ENCODE results near the gene SPINK4. TPM values are rescaled to one million over a fixed set of nuclear protein-coding genes. Genes with fewer than 3 reads are reported as not detected.

The SPINK4 gene
- total RNA-seq, 1 donor from 2014 or later: not detected

Other genes starting within 250 kb of the SPINK4 start
- gene APTX, start 238.5 kb upstream of the SPINK4 start, total RNA-seq: 27.4 and 29.7 TPM in 2 replicates
- gene DNAJA1, start 214.9 kb upstream of the SPINK4 start, total RNA-seq: 107 and 117 TPM in 2 replicates
- gene SMU1, start 163.5 kb upstream of the SPINK4 start, total RNA-seq: 26.8 and 28.1 TPM in 2 replicates
- 111 and 118 TPM in 2 replicates for gene B4GALT1, start 72.8 kb upstream of the SPINK4 start, total RNA-seq
- 58.3 and 58.9 TPM in 2 replicates for gene BAG1, start 24.5 kb downstream of the SPINK4 start, total RNA-seq
- gene CHMP5, start 24.9 kb downstream of the SPINK4 start, total RNA-seq: 27.4 and 28.1 TPM in 2 replicates
- gene NFX1, start 50.3 kb downstream of the SPINK4 start, total RNA-seq: 51.0 and 57.2 TPM in 2 replicates
- not detected in 2 replicates for gene AQP7, start 162.4 kb downstream of the SPINK4 start, total RNA-seq
- gene AQP3, start 207.4 kb downstream of the SPINK4 start, total RNA-seq: 0.95 and 1.6 TPM in 2 replicates
- gene NOL6, start 233.8 kb downstream of the SPINK4 start, total RNA-seq: 59.9 and 60.1 TPM in 2 replicates